Pancreas (tissue), 10 donors: ENCODE measurements around the gene TRIM62. TPM values are rescaled to one million over a fixed set of nuclear protein-coding genes. Genes with fewer than 3 reads are reported as not detected.

ENCODE experiments used
- ATAC-seq, 4 donors: fragments of 200-7000 bp; cut with Tn5 transposase; one replicate each; pipeline versions ENCODE4 v1.8.0 to v1.9.1; 2020; ENCODE audit warnings: mild to moderate bottlenecking in 4 of 4, moderate library complexity in 4 of 4
- DNase-seq, 6 donors: peaks; one replicate each; pipeline ENCODE4 v3.0.0-alpha.2; 2020
- FAIRE-seq: peaks from 2 replicates; lab custom pipeline; 2012; peaks lifted over from hg19 to GRCh38; lab: Jason Lieb, UNC
- H3K27ac ChIP-seq, 4 donors: fragments of 200-600 bp; sonication (generic); 1 replicate in 3 of 4; 2 replicates in 1 of 4; pipeline versions ENCODE4 v1.5.0 to v1.8.0; 2020
- H3K27me3 ChIP-seq, 4 donors: fragments of 200-600 bp; one replicate each; pipeline ENCODE4 v1.8.0; 2021
- H3K36me3 ChIP-seq, 3 donors: fragments of 200-600 bp; sonication (generic) in 1 of 3; one replicate each; pipeline versions ENCODE4 v1.5.0 to v1.8.0; 2020 to 2021
- H3K4me1 ChIP-seq, 3 donors: fragments of 200-600 bp; one replicate each; pipeline ENCODE4 v1.8.0; 2021
- H3K4me3 ChIP-seq, 4 donors: fragments of 200-600 bp; sonication (generic) in 2 of 4; one replicate each; pipeline versions ENCODE4 v1.5.0 to v1.8.0; 2020 to 2021
- H3K9me3 ChIP-seq, 4 donors: fragments of 200-600 bp; one replicate each; pipeline ENCODE4 v1.8.0; 2021
- CTCF ChIP-seq, 4 donors: fragments of 200-600 bp; sonication (generic) in 3 of 4; IDR thresholded peaks; one replicate each; pipeline versions ENCODE4 v1.5.0 to v1.8.0; 2021; ENCODE audit warnings: antibody characterized with exemption in 4 of 4
- WGBS, 2 donors: extraction: QIAGEN DNeasy Blood & Tissue Kit; methylation state at CpG; one replicate each; pipeline ENCODE4 v1.1.7; 2013; 5-methylcytosine and 5-hydroxymethylcytosine counted together
- intact Hi-C, 3 donors: fragments of 100-400 bp; cut with DNase I; formaldehyde crosslinking; loops; one replicate each; pipeline versions ENCODE4 v1.11.1 to v1.14.2; 2022
- polyA plus RNA-seq, 2 donors: library from polyadenylated mRNA; stranded (reverse); fragments of 200-250 nt; gene quantifications; one replicate each; pipeline ENCODE4 v1.2.3, GENCODE V29; 2013
- total RNA-seq, 6 donors: library from RNA; stranded (reverse); fragmentation: NEBNext Ultra II Directional in 4 of 6; extraction: Animal tissue kit (Norgen Biotek cat#: 25700) in 4 of 6; gene quantifications; one replicate each; pipeline versions ENCODE4 v1.2.1 to v1.2.4, GENCODE V29; 2021 to 2023
- donor health status: healthy with polysubstance abuse.
- donor health status: DM: no; HTN: no; CAD: no; lungs with moderate emphysema.
- donor health status: DM: no; HTN: no; CAD: no.
- donor health status: control.
- donor health status: control.
- donor health status: Bipolar disorder and iron deficiency.
- donor health status: DM: yes; HTN: yes; CAD: no.
- donor health status: DM: no; HTN: no; CAD: no.
- donor health status: DM: no; HTN: no; CAD: no.
- donor health status: DM: yes; HTN: yes; CAD: no.

TRIM62 gene
- total and polyA plus RNA-seq, 8 donors: 1.6 to 4.3 (median 2.7) TPM

- Histone ChIP-seq H3K9me3 (no peaks in the 10 kb centered on the region), H3K4me3 (no peak overlapping the region), H3K27ac (no peak overlapping the region), H3K36me3 (no peaks in the 10 kb centered on the region), H3K27me3 (no peaks in the 10 kb centered on the region), H3K4me1 (no peaks in the 10 kb centered on the region)
- no peak for TF ChIP-seq CTCF (IDR thresholded peaks at IDR 0.05)
- FAIRE-seq (no peak), ATAC-seq (no peak), DNase-seq (no peak)
- 93 to 98% methylated on average over 2 of the region's 2 CpGs for WGBS, 2 donors
- intact Hi-C loops: no loop called here
These were observed 6.0 kb downstream of the TRIM62 start for GRCh38 chr1:33175865-33176264.

- intact Hi-C loops: no loop called here
- H3K4me1 ChIP-seq: no peaks in the 10 kb centered on the region
- H3K9me3 ChIP-seq: no peaks in the 10 kb centered on the region
- no peak for ATAC-seq
- 65 to 66% methylated on average over 4 of the region's 4 CpGs for WGBS, 2 donors
- TF ChIP-seq CTCF (IDR thresholded peaks at IDR 0.05): no peak
- H3K27me3 ChIP-seq: no peaks in the 10 kb centered on the region
- FAIRE-seq: no peak
- no peak for DNase-seq
- H3K27ac ChIP-seq: no peak overlapping the region
- H3K36me3 ChIP-seq: no peaks in the 10 kb centered on the region
- H3K4me3 ChIP-seq: no peak overlapping the region
These were observed 8.8 kb downstream of the TRIM62 start for GRCh38 chr1:33173091-33173490.

- ATAC-seq: no peak
- FAIRE-seq: no peak
- no peak overlapping the region for H3K4me3 ChIP-seq
- WGBS, 2 donors: 74 to 80% methylated on average over 8 of the region's 9 CpGs
- DNase-seq: no peak
- no peak for TF ChIP-seq CTCF (IDR thresholded peaks at IDR 0.05)
- no peaks in the 10 kb centered on the region for H3K9me3 ChIP-seq
- H3K4me1 ChIP-seq: no peaks in the 10 kb centered on the region
- intact Hi-C loops: no loop called here
- H3K27me3 ChIP-seq: no peaks in the 10 kb centered on the region
- no peaks in the 10 kb centered on the region for H3K36me3 ChIP-seq
- H3K27ac ChIP-seq: no peak overlapping the region
These were observed 9.6 kb downstream of the TRIM62 start for GRCh38 chr1:33171977-33172813.

GRCh38 chr1:33170351-33171274 is 11.2 kb downstream of the TRIM62 start:
- no peak for DNase-seq
- H3K27ac ChIP-seq: no peak overlapping the region

More at GRCh38 chr1:33170351-33171274, 11.2 kb downstream of the TRIM62 start:
- TF ChIP-seq CTCF (IDR thresholded peaks at IDR 0.05): no peak
- no peaks in the 10 kb centered on the region for H3K27me3 ChIP-seq
- H3K9me3 ChIP-seq: no peaks in the 10 kb centered on the region
- no peaks in the 10 kb centered on the region for H3K4me1 ChIP-seq
- intact Hi-C loops: no loop called here
- no peaks in the 10 kb centered on the region for H3K36me3 ChIP-seq
- H3K4me3 ChIP-seq: no peak overlapping the region
- FAIRE-seq (no peak), ATAC-seq (no peak)
- WGBS, 2 donors: 92% methylated on average over 13 of the region's 13 CpGs
